BJ (cell line): Measurements from ENCODE around the gene CAMK4. TPM values are rescaled to one million over a fixed set of nuclear protein-coding genes. Genes with fewer than 3 reads are reported as not detected.

Source experiments
- CTCF ChIA-PET: fragments of 350-600 bp; formaldehyde crosslinking; extraction: SDS; loops from one replicate; lab custom pipeline; 2021; ENCODE audit warnings: antibody characterized with exemption, inconsistent platforms; lab: Yijun Ruan, JAX
- POLR2A ChIA-PET: fragments of 300-600 bp; sonication (Branson Sonifier 250); formaldehyde crosslinking; extraction: SDS; loops from one replicate; lab custom pipeline; 2021; ENCODE audit warnings: antibody characterized with exemption; lab: Charles Lee
- DNase-seq: peaks from one replicate; pipeline ENCODE4 v3.0.0-alpha.2; 2011; ENCODE audit warnings: low read depth
- H3K27me3 ChIP-seq: 2 replicates; pipeline ENCODE4 v1.6.0; 2011; ENCODE audit warnings: low read length; ENCODE audit not compliant: control insufficient read depth, insufficient read depth
- H3K36me3 ChIP-seq: 2 replicates; pipeline ENCODE4 v1.5.1; 2011; ENCODE audit warnings: low read length; ENCODE audit not compliant: control insufficient read depth, insufficient read depth
- H3K4me3 ChIP-seq: 2 replicates; pipeline ENCODE4 v1.5.1; 2011; ENCODE audit warnings: low read depth, mild to moderate bottlenecking, control low read depth, low read length
- polyA plus RNA-seq: library from polyadenylated mRNA; depleted of rRNA; stranded (reverse); fragments of >200 nt; gene quantifications from 2 replicates; pipeline ENCODE4 v1.2.3, GENCODE V29; 2011
- TF ChIP-seq, protein P1 (sequence below): IDR thresholded peaks from 2 replicates; pipeline ENCODE4 v1.5.1; 2011; ENCODE audit warnings: low read depth, mild to moderate bottlenecking, control low read depth, inconsistent platforms, low read length, moderate library complexity; ENCODE audit not compliant: insufficient read depth

CAMK4 gene
- polyA plus RNA-seq, 1 experiment = 0.78 TPM

GRCh38 chr5:111511174-111511830 lies 287.1 kb downstream of the CAMK4 start:
- no peak for DNase-seq
- Histone ChIP-seq H3K4me3 (peak overlapping the region; percentile 88), H3K36me3 (no peaks in the 10 kb centered on the region), H3K27me3 (no peaks in the 10 kb centered on the region)
- TF ChIP-seq, protein P1, sequence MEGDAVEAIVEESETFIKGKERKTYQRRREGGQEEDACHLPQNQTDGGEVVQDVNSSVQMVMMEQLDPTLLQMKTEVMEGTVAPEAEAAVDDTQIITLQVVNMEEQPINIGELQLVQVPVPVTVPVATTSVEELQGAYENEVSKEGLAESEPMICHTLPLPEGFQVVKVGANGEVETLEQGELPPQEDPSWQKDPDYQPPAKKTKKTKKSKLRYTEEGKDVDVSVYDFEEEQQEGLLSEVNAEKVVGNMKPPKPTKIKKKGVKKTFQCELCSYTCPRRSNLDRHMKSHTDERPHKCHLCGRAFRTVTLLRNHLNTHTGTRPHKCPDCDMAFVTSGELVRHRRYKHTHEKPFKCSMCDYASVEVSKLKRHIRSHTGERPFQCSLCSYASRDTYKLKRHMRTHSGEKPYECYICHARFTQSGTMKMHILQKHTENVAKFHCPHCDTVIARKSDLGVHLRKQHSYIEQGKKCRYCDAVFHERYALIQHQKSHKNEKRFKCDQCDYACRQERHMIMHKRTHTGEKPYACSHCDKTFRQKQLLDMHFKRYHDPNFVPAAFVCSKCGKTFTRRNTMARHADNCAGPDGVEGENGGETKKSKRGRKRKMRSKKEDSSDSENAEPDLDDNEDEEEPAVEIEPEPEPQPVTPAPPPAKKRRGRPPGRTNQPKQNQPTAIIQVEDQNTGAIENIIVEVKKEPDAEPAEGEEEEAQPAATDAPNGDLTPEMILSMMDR = no peak
- POLR2A ChIA-PET = no interaction called here
- CTCF ChIA-PET = interaction anchor here (0.6 to 3.6 kb wide), 3 partner anchors 12 to 635 kb away, joined by 3 to 18 read pairs (median 3); no protein-coding TSS in a partner anchor

DNA sequence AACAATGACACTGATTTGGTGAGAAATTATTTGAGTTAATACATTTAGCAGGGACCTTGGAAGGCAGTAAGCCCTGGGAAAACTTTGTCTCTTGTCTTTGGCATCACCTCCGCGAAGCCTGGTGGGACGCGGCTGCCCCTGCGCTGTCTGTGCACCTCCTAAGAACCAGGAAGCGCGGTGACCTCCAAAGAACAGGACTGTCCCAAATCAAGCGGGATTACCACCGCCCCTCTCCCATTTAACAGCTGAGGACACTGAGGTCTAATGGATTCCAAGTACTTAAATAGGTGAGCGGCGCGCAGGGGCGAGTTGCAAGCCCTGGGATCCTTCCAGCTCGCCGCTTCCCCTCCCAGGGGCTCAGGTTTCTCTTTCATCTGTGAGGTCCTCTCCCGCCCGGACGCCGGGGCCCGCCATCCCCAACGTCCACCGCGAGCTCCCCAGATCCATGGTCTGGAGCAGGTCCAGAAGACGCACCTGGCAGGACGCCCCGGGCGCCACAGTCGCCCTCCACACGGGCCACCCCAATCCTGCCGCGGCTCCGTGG lies 287.7 kb downstream of the CAMK4 start:
- H3K4me3 ChIP-seq = peak overlapping the region; percentile 88
- POLR2A ChIA-PET = no interaction called here
- no peak for DNase-seq
- CTCF ChIA-PET = interaction anchor here (0.9 to 3.6 kb wide), 3 partner anchors 14 to 634 kb away, joined by 3 to 18 read pairs (median 4); no protein-coding TSS in a partner anchor
- H3K36me3 ChIP-seq = no peaks in the 10 kb centered on the region
- no peaks in the 10 kb centered on the region for H3K27me3 ChIP-seq
- TF ChIP-seq, protein P1 = no peak

DNA sequence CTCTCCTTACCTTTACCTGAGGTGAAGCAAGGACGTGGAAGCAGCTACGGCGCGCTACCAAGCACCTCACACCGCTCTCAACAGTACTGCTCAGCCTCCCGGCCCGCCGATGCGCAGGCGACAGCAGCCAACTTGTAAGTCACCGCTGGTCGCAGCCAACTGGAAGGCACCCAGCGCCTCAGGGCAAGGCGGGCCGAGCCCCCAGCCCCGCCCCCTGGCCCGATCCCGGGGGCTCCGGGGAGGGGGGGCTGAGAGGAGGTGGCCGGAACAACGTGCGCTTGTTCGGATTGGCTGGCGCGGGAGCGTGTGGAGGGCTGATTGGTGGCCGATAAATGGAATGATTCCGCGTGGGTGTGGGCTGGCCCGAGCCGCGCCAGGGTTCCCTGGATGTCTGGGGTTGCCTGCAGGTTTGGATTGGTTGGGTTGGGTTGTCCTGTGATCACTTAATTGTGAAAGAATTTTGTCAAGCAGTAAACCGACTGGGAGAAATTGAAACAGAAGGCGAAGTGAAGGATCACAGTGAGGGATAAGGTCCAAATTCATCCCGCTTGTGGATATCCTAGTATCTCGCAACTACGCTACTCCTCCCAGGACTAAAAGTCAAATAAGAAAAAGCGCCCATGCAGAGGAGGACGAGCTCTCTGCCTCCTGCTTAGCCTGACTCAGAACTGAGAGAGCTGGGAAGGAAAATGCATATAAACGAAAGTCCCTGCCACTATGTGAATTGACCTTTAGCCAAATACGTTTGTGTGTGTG lies 288.4 kb downstream of the CAMK4 start, which contains the start of gene STARD4:
Gene STARD4, minus strand, starts transcription at position 161 of the 756 bp plus-strand sequence. CDS start 5,102 bp downstream, outside the sequence.
- DNase-seq = peak; percentile 83
- peak within 1 kb of the TSS; percentile 88 for H3K4me3 ChIP-seq
- CTCF ChIA-PET = interaction anchor here (1.3 to 3.6 kb wide), 3 partner anchors 15 to 20 kb away, joined by 4 to 18 read pairs (median 15); no protein-coding TSS in a partner anchor
- TF ChIP-seq, protein P1 = no peak
- H3K36me3 ChIP-seq = no peaks in the 10 kb centered on the region
- POLR2A ChIA-PET = no interaction called here
- H3K27me3 ChIP-seq = no peaks in the 10 kb centered on the region

- Histone ChIP-seq H3K36me3 (no peaks in the 10 kb centered on the region), H3K27me3 (no peaks in the 10 kb centered on the region), H3K4me3 (peak overlapping the region; percentile 88)
- TF ChIP-seq, protein P1 = no peak
- POLR2A ChIA-PET = no interaction called here
- CTCF ChIA-PET = interaction anchor here (1.3 to 3.3 kb wide), 2 partner anchors 15 to 20 kb away, joined by 4 to 15 read pairs; no protein-coding TSS in a partner anchor
- no peak for DNase-seq
These were observed 288.9 kb downstream of the CAMK4 start for GRCh38 chr5:111513131-111513520.

GRCh38 chr5:111514087-111514486 lies 289.9 kb downstream of the CAMK4 start:
- POLR2A ChIA-PET = no interaction called here
- CTCF ChIA-PET = interaction anchor here (3.3 kb wide), 1 partner anchor 19 kb away, joined by 15 read pairs; no protein-coding TSS in a partner anchor
- TF ChIP-seq, protein P1 = no peak
- H3K4me3 ChIP-seq = no peak overlapping the region
- no peak for DNase-seq
- no peaks in the 10 kb centered on the region for H3K27me3 ChIP-seq
- no peaks in the 10 kb centered on the region for H3K36me3 ChIP-seq
